ENCODE results near the gene CLSTN3. TPM values are rescaled to one million over a fixed set of nuclear protein-coding genes. Genes with fewer than 3 reads are reported as not detected.

Gene CLSTN3
- total and polyA plus RNA-seq, 10 of the 15 experiments (the other 5 are each of a cell fraction or from before 2014, with no cell fraction given): 0.09 to 35.9 (median 11.3) TPM

GRCh38 chr12:7188562-7189397 lies 58.6 kb downstream of the CLSTN3 start:
- SMC1A ChIA-PET (ENCODE audit: uncharacterized antibody, unreplicated experiment): no interaction called here
- Histone ChIP-seq H3K79me2 (ENCODE audit: control insufficient read depth, insufficient read depth, low read length) (peaks cover 6% of the 10 kb centered on the region), H3K4me2 (ENCODE audit: control insufficient read depth, insufficient read depth) (peak overlapping the region; percentile 70), H3K9me3 (replicated peaks; ENCODE audit: control insufficient read depth, insufficient read depth, low read length) (no peaks in the 10 kb centered on the region), H3K4me3 (peak overlapping the region; percentile 74), H3K27me3 (replicated peaks in 1 of 2; ENCODE audit: control insufficient read depth in 2 of 2, insufficient read depth in 2 of 2, low read length in 1 of 2) (no peaks in the 10 kb centered on the region), H3K27ac (ENCODE audit: control insufficient read depth, insufficient read depth) (peak overlapping the region; percentile 59), H3K4me1 (ENCODE audit: control insufficient read depth, insufficient read depth, low read length) (0 out of 2 replicates have a peak, but pooled peaks cover 3% of the 10 kb centered on the region), H3K36me3 (ENCODE audit: control insufficient read depth in 2 of 2, insufficient read depth in 2 of 2, low read length in 1 of 2) (no peaks in the 10 kb centered on the region), H2AFZ (ENCODE audit: control insufficient read depth, low read depth, low read length) (peak overlapping the region; percentile 84), H4K20me1 (ENCODE audit: control insufficient read depth, insufficient read depth) (no peaks in the 10 kb centered on the region), H3K9ac (ENCODE audit: control insufficient read depth, insufficient read depth, low read length) (peak overlapping the region; percentile 64)
- RAD21 ChIA-PET (ENCODE audit: unreplicated experiment): no interaction called here
- ATAC-seq (peak; percentile 73), DNase-seq (ENCODE audit: low read depth, low spot score) (peak; percentile 17), FAIRE-seq (no peak)
- WGBS (ENCODE audit: insufficient coverage, insufficient replicate concordance, low lambda C conversion rate, missing lambda C conversion rate): under 1% methylated on average over 21 of the region's 21 CpGs
- CTCF ChIA-PET: interaction anchor here (0.6 to 1.6 kb wide), 8 partner anchors 26 to 788 kb away, joined by 3 to 5 read pairs (median 3); no protein-coding TSS in a partner anchor
- POLR2A ChIA-PET: interaction anchor here (0.5 to 0.6 kb wide), 2 partner anchors 8 to 217 kb away, joined by 4 to 5 read pairs; no protein-coding TSS in a partner anchor
- intact Hi-C loops (cut with micrococcal nuclease; ENCODE audit: unreplicated experiment): loop anchor here (2.0 kb wide), 1 partner anchor 46 kb away; no protein-coding TSS in a partner anchor
- BruUV-seq (replicated peaks): no TSS peak
- in situ Hi-C loops (cut with MboI): no loop called here
- TF ChIP-seq RUNX3 (IDR thresholded peaks at IDR 0.05; ENCODE audit: low read length) (no peak), RBBP5 (conservative IDR thresholded peaks at IDR 0.05) (no peak), STAT1 (conservative IDR thresholded peaks at IDR 0.05) (no peak), ATF7 (IDR thresholded peaks at IDR 0.05; ENCODE audit: low read depth) (no peak), BCL11A (IDR thresholded peaks at IDR 0.05; ENCODE audit: low read depth, low read length) (no peak), EGR1 (IDR thresholded peaks at IDR 0.05; ENCODE audit: borderline replicate concordance in 1 of 2, low read depth in 2 of 2, low read length in 2 of 2) (peak in 1 of 2 experiments; percentile 90; a peak in 2 of 3 replicates), BMI1 (IDR thresholded peaks at IDR 0.05; ENCODE audit: borderline replicate concordance) (peak; percentile 48; the same call in 1 of the 2 replicates), SUZ12 (IDR thresholded peaks at IDR 0.05; ENCODE audit: unreplicated experiment) (no peak), RAD51 (IDR thresholded peaks at IDR 0.05) (no peak), NBN (IDR thresholded peaks at IDR 0.05) (0 out of 2 replicates have a peak, but pooled peaks have one; percentile 25), HDAC2 (IDR thresholded peaks at IDR 0.05) (no peak), NFYA (IDR thresholded peaks at IDR 0.05; ENCODE audit: borderline replicate concordance, low read depth, low read length) (no peak), MTA2 (IDR thresholded peaks at IDR 0.05; ENCODE audit: low read depth) (no peak), KLF5 (IDR thresholded peaks at IDR 0.05; ENCODE audit: partially characterized antibody) (peak; percentile 38), LARP7 (IDR thresholded peaks at IDR 0.05) (no peak), SKIL (IDR thresholded peaks at IDR 0.05; ENCODE audit: low read depth, poor library complexity, severe bottlenecking) (no peak), CTCF (IDR thresholded peaks at IDR 0.05 in 2 of 3, conservative IDR thresholded peaks at IDR 0.05 in 1 of 3; ENCODE audit: control insufficient read depth in 2 of 3, extremely low read depth in 1 of 3, insufficient read depth in 1 of 3, low read depth in 3 of 3, low read length in 3 of 3) (peak; percentile 71 to 78 (median 76))
- TF ChIP-seq, protein P1, sequence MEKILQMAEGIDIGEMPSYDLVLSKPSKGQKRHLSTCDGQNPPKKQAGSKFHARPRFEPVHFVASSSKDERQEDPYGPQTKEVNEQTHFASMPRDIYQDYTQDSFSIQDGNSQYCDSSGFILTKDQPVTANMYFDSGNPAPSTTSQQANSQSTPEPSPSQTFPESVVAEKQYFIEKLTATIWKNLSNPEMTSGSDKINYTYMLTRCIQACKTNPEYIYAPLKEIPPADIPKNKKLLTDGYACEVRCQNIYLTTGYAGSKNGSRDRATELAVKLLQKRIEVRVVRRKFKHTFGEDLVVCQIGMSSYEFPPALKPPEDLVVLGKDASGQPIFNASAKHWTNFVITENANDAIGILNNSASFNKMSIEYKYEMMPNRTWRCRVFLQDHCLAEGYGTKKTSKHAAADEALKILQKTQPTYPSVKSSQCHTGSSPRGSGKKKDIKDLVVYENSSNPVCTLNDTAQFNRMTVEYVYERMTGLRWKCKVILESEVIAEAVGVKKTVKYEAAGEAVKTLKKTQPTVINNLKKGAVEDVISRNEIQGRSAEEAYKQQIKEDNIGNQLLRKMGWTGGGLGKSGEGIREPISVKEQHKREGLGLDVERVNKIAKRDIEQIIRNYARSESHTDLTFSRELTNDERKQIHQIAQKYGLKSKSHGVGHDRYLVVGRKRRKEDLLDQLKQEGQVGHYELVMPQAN (conservative IDR thresholded peaks at IDR 0.05): peak; percentile 80; the same call in 1 of the 2 replicates
